Activated effector memory CD4-positive, alpha-beta T cell treated with anti-CD3 and anti-CD28 coated beads, Interleukin-2, amount 50 U/mL, for 16 hours (primary cell): ENCODE measurements around the gene OLFML2A.

Experiments used
- DNase-seq: peaks from one replicate; pipeline ENCODE4 v3.0.0-alpha.2; 2020

The OLFML2A gene

GRCh38 chr9:124855944-124856765 is 79.2 kb downstream of the OLFML2A start:
- DNase-seq = no peak

DNA sequence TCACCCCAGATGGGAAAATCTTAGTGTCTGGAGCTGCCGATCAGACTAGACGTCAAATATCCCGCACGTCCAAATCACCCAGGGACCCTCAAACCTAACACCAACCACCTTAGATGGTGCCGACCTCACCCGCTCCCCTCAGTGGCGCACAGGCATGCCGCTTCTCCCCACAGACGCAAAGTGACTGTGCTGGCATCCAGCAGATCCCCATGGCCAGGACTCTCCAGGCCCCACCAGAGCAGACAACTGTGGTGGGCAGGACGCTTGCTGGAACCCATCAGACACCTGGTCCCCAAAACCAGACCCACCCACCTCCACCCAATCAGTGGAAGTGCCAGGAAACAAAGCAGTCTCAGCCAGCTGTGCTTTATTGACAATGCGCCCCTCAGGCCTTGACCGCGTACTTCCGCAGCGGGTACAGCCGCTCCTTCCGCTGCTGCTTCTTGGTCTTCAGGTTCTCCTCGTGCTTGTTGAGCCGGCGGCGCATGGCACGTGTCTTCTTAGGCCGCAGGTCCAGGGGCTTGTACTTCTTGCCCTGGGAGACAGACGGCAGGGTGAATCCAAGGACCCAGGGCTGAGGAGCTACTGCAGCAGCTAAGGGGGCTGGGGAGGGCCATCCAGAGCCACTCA is 80.7 kb downstream of the OLFML2A start:
- no peak for DNase-seq

- DNase-seq = no peak
Observed at GRCh38 chr9:124858330-124859046, 81.6 kb downstream of the OLFML2A start.

DNA sequence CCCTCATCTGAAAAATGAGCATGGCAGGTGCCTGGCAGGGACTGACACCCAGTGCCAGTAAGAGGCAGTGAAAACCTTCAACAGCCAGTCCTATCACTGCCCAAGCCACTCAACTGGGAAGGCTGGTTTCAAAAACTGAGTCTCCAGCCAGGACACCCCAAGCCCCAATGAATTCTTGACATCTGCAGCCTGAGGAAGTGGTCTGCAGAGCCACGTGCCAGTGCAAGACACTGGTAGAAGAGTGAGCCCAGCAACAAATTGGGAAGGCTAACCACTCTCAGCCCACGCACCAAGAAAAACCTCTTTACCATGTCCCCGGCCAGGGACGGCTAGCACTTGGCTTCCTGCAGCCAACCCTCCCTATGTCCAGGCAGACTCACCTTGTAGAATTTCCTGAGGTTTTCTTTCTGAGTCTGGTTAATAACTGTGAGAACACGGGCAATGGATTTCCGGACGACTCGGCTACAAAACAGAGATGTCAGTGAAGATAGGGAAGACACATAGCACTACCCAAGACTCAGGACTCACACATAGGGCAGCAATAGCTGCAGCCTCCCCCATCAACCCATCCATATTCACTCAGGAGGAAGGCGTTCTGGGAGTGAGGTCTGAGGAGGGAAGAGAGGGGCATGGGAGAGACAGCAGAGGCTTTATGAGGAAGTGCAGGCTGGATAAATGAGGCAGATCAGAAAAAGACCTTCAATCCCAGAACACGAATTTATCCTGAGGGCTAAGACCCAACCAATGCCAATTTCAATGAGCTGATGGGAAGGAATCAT is 83.1 kb downstream of the OLFML2A start:
- DNase-seq = no peak

GRCh38 chr9:124860582-124861341 is 83.8 kb downstream of the OLFML2A start:
- DNase-seq = no peak

GRCh38 chr9:124861342-124862229 is 84.7 kb downstream of the OLFML2A start, which contains the start of the genes ARPC5L and RPL35:
Gene ARPC5L (plus strand): TSS chr9:124862130. CDS start chr9:124869291, 7,161 bp downstream.
Gene RPL35 (minus strand): TSS chr9:124861957. CDS start chr9:124861912, 45 bp downstream.
- peak; percentile 99 for DNase-seq

- DNase-seq = no peak
Observed at GRCh38 chr9:124863371-124863871, 86.5 kb downstream of the OLFML2A start.
